GM12878 (cell line): ENCODE measurements around the gene ATP6V1D.

Experiments used
- CHD2 ChIP-seq: IDR thresholded peaks from 2 replicates; pipeline ENCODE4 v1.6.1; 2011; ENCODE audit warnings: low read depth, low read length, improper control_type of control experiment, borderline replicate concordance
- EP300 ChIP-seq, 2 experiments: fragments of 150-350 bp in 1 of 2; IDR thresholded peaks; 2 replicates each; pipeline ENCODE4 v1.6.1; 2011 to 2012; ENCODE audit warnings: low read depth in 2 of 2, low read length in 2 of 2, borderline replicate concordance in 1 of 2, improper control_type of control experiment in 1 of 2, inconsistent platforms in 1 of 2; ENCODE audit not compliant: control insufficient read depth in 1 of 2
- TCF12 ChIP-seq: IDR thresholded peaks from 2 replicates; pipeline ENCODE4 v1.6.1; 2011; ENCODE audit warnings: low read depth, mild to moderate bottlenecking, low read length
- TF ChIP-seq, protein P1 (sequence below), 3 experiments: IDR thresholded peaks in 2 of 3; conservative IDR thresholded peaks in 1 of 3; 2 replicates each; pipeline ENCODE4 v1.5.1; 2011; ENCODE audit warnings: low read depth in 3 of 3, low read length in 3 of 3, mild to moderate bottlenecking in 3 of 3, control low read depth in 2 of 3, moderate library complexity in 2 of 3, inconsistent platforms in 1 of 3, mixed read lengths in 1 of 3; ENCODE audit not compliant: control insufficient read depth in 2 of 3, insufficient read depth in 1 of 3; ENCODE audit errors: extremely low read depth in 1 of 3

GRCh38 chr14:67385120-67385519 is 25.5 kb upstream of the ATP6V1D start:
- TF ChIP-seq, protein P1, sequence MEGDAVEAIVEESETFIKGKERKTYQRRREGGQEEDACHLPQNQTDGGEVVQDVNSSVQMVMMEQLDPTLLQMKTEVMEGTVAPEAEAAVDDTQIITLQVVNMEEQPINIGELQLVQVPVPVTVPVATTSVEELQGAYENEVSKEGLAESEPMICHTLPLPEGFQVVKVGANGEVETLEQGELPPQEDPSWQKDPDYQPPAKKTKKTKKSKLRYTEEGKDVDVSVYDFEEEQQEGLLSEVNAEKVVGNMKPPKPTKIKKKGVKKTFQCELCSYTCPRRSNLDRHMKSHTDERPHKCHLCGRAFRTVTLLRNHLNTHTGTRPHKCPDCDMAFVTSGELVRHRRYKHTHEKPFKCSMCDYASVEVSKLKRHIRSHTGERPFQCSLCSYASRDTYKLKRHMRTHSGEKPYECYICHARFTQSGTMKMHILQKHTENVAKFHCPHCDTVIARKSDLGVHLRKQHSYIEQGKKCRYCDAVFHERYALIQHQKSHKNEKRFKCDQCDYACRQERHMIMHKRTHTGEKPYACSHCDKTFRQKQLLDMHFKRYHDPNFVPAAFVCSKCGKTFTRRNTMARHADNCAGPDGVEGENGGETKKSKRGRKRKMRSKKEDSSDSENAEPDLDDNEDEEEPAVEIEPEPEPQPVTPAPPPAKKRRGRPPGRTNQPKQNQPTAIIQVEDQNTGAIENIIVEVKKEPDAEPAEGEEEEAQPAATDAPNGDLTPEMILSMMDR (IDR thresholded peaks at IDR 0.05 in 2 of 3, conservative IDR thresholded peaks at IDR 0.05 in 1 of 3; ENCODE audit: control insufficient read depth in 2 of 3, extremely low read depth in 1 of 3, insufficient read depth in 1 of 3, low read depth in 3 of 3, low read length in 3 of 3) = no peak
- no peak for TF ChIP-seq CHD2
- no peak for TF ChIP-seq EP300 (IDR thresholded peaks at IDR 0.05; ENCODE audit: borderline replicate concordance in 1 of 2, control insufficient read depth in 1 of 2, low read depth in 2 of 2, low read length in 2 of 2)
- no peak for TF ChIP-seq TCF12
